ENCODE measurements around the gene MYO19. TPM values are rescaled to one million over a fixed set of nuclear protein-coding genes. Genes with fewer than 3 reads are reported as not detected.

Gene MYO19
- total RNA-seq, 1 experiment from 2014 or later = 72.2 TPM

- no peak for DNase-seq (ENCODE audit: unreplicated experiment)
- no peak for TF ChIP-seq CTCF (IDR thresholded peaks at IDR 0.05; ENCODE audit: unreplicated experiment)
- no TSS peak for BruUV-seq (replicated peaks)
- ChIA-PET CTCF (interaction anchor here (0.6 to 1.2 kb wide), 4 partner anchors 12 to 731 kb away, joined by 3 to 5 read pairs (median 4); no protein-coding TSS in a partner anchor), POLR2A (interaction anchor here (0.9 to 1.8 kb wide), 4 partner anchors 9 to 40 kb away, joined by 3 to 9 read pairs (median 4); partner anchors contain the start of genes MYO19, PIGW and ZNHIT3)
- intact Hi-C loops (cut with micrococcal nuclease) = no loop called here
- no peak overlapping the region for H3K4me3 Mint-ChIP-seq (ENCODE audit: unreplicated experiment)
- H3K27me3 Mint-ChIP-seq (ENCODE audit: insufficient read depth, unreplicated experiment) = no peaks in the 10 kb centered on the region
- no peak overlapping the region for H3K27ac Mint-ChIP-seq (ENCODE audit: low read depth, unreplicated experiment)
- no peaks in the 10 kb centered on the region for H3K4me1 Mint-ChIP-seq (ENCODE audit: insufficient read depth, unreplicated experiment)
- H3K9me3 Mint-ChIP-seq (ENCODE audit: unreplicated experiment) = no peaks in the 10 kb centered on the region
- peaks cover 81% of the 10 kb centered on the region for H3K36me3 Mint-ChIP-seq (ENCODE audit: insufficient read depth, unreplicated experiment)
Measured at GRCh38 chr17:36495076-36495578, 39.5 kb downstream of the MYO19 start.

- H3K4me1 Mint-ChIP-seq (ENCODE audit: insufficient read depth, unreplicated experiment) = no peaks in the 10 kb centered on the region
- no peak for TF ChIP-seq CTCF (IDR thresholded peaks at IDR 0.05; ENCODE audit: unreplicated experiment)
- CTCF ChIA-PET = interaction anchor here (0.6 to 1.2 kb wide), 4 partner anchors 11 to 730 kb away, joined by 3 to 5 read pairs (median 4); no protein-coding TSS in a partner anchor
- H3K36me3 Mint-ChIP-seq (ENCODE audit: insufficient read depth, unreplicated experiment) = peaks cover 81% of the 10 kb centered on the region
- no peaks in the 10 kb centered on the region for H3K9me3 Mint-ChIP-seq (ENCODE audit: unreplicated experiment)
- POLR2A ChIA-PET = interaction anchor here (0.8 to 1.8 kb wide), 5 partner anchors 8 to 40 kb away, joined by 3 to 9 read pairs (median 4); partner anchors contain the start of genes MYO19, PIGW and ZNHIT3
- no TSS peak for BruUV-seq (replicated peaks)
- DNase-seq (ENCODE audit: unreplicated experiment) = no peak
- H3K27me3 Mint-ChIP-seq (ENCODE audit: insufficient read depth, unreplicated experiment) = no peaks in the 10 kb centered on the region
- intact Hi-C loops (cut with micrococcal nuclease) = no loop called here
- H3K27ac Mint-ChIP-seq (ENCODE audit: low read depth, unreplicated experiment) = no peak overlapping the region
- no peak overlapping the region for H3K4me3 Mint-ChIP-seq (ENCODE audit: unreplicated experiment)
Measured at GRCh38 chr17:36494674-36495073, 40.0 kb downstream of the MYO19 start.

- no TSS peak for BruUV-seq (replicated peaks)
- TF ChIP-seq CTCF (IDR thresholded peaks at IDR 0.05; ENCODE audit: unreplicated experiment) = no peak
- intact Hi-C loops (cut with micrococcal nuclease) = no loop called here
- CTCF ChIA-PET = no interaction called here
- Mint-ChIP-seq H3K36me3 (ENCODE audit: insufficient read depth, unreplicated experiment) (peaks cover 86% of the 10 kb centered on the region), H3K27ac (ENCODE audit: low read depth, unreplicated experiment) (peak overlapping the region; percentile 31), H3K27me3 (ENCODE audit: insufficient read depth, unreplicated experiment) (no peaks in the 10 kb centered on the region), H3K4me3 (ENCODE audit: unreplicated experiment) (no peak overlapping the region), H3K9me3 (ENCODE audit: unreplicated experiment) (no peaks in the 10 kb centered on the region), H3K4me1 (ENCODE audit: insufficient read depth, unreplicated experiment) (peaks cover 1% of the 10 kb centered on the region)
- POLR2A ChIA-PET = interaction anchor here (0.8 to 1.5 kb wide), 3 partner anchors 9 to 15 kb away, joined by 3 to 5 read pairs (median 4); no protein-coding TSS in a partner anchor
- DNase-seq (ENCODE audit: unreplicated experiment) = no peak
Measured at GRCh38 chr17:36493956-36494355, 40.7 kb downstream of the MYO19 start.

- no peaks in the 10 kb centered on the region for H3K9me3 Mint-ChIP-seq (ENCODE audit: unreplicated experiment)
- intact Hi-C loops (cut with micrococcal nuclease) = loop anchor here (2.0 kb wide), 1 partner anchor 22 kb away; no protein-coding TSS in a partner anchor
- DNase-seq (ENCODE audit: unreplicated experiment) = peak; percentile 94
- ChIA-PET POLR2A (interaction anchor here (0.6 to 2.0 kb wide), 11 partner anchors 9 to 461 kb away, joined by 3 to 11 read pairs (median 3); partner anchors contain the start of genes MYO19 and PIGW), CTCF (interaction anchor here (0.5 to 2.0 kb wide), 4 partner anchors 337 to 604 kb away, joined by 3 to 6 read pairs (median 4); no protein-coding TSS in a partner anchor)
- H3K27ac Mint-ChIP-seq (ENCODE audit: low read depth, unreplicated experiment) = peak within 1 kb of the TSS; percentile 92
- peak within 1 kb of the TSS; percentile 86 for H3K4me3 Mint-ChIP-seq (ENCODE audit: unreplicated experiment)
- H3K4me1 Mint-ChIP-seq (ENCODE audit: insufficient read depth, unreplicated experiment) = peaks cover 6% of the 10 kb centered on the region
- BruUV-seq (replicated peaks) = no TSS peak
- TF ChIP-seq CTCF (IDR thresholded peaks at IDR 0.05; ENCODE audit: unreplicated experiment) = no peak
- H3K27me3 Mint-ChIP-seq (ENCODE audit: insufficient read depth, unreplicated experiment) = peaks cover 10% of the 10 kb centered on the region
- H3K36me3 Mint-ChIP-seq (ENCODE audit: insufficient read depth, unreplicated experiment) = peaks cover 12% of the 10 kb centered on the region
Measured at GRCh38 chr17:36486204-36487194, 48.2 kb downstream of the MYO19 start, which contains the start of gene ZNHIT3. TSS of gene ZNHIT3 (plus strand) at chr17:36486681. CDS start at chr17:36486700, 19 bp downstream.

All from MCF 10A (cell line).